Globus pallidus (tissue), 1 donor: ENCODE results near the gene CSNK1D.

Experiments used
- DNase-seq: peaks from one replicate; pipeline ENCODE4 v3.0.0-alpha.2; 2015; ENCODE audit warnings: low spot score

The CSNK1D gene

DNA sequence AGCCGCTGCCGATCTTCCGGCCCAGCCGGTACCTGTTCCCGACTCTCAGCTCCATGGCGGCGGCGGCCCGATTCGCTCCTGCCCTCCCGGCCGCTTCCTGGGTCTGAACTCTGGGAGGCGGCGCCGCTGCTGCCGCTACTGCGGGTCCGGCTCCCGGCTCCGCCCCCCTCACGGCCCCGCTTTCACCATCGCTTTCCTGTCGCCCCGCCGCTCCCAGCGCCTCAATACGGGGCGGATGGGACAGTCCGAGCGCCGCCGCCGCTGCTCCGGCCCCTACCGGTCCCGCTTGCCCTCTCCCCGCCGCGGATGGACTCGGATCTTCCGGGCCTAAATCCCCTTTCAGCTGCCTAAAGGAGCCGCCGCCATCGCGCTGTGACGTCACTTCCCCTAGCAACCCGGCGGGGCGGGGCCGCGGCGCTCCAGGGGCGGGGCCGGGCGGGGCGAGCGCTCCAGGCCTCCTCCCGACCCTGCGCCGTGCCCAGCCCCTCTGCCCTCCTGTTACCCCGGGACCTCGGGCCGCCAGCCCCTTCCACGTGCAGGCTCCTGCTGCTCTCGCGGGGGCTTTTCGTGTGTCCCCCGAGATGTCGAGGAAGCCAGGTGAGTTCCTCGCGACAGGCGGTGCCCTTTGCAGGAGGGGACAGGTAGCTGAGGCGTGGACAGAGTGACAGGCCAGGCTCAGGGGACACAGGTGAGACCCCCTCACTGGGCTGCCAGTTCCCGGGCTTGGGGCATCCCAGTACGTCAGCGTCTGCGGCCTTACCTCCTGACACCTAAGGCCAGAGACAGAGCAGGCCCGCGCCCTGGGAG lies at the start of gene CSNK1D:
Gene CSNK1D, minus strand, starts transcription at position 374 of the 807 bp plus-strand sequence. Its CDS starts 319 bp downstream, at position 55.
- DNase-seq, result peak; percentile 88

DNA sequence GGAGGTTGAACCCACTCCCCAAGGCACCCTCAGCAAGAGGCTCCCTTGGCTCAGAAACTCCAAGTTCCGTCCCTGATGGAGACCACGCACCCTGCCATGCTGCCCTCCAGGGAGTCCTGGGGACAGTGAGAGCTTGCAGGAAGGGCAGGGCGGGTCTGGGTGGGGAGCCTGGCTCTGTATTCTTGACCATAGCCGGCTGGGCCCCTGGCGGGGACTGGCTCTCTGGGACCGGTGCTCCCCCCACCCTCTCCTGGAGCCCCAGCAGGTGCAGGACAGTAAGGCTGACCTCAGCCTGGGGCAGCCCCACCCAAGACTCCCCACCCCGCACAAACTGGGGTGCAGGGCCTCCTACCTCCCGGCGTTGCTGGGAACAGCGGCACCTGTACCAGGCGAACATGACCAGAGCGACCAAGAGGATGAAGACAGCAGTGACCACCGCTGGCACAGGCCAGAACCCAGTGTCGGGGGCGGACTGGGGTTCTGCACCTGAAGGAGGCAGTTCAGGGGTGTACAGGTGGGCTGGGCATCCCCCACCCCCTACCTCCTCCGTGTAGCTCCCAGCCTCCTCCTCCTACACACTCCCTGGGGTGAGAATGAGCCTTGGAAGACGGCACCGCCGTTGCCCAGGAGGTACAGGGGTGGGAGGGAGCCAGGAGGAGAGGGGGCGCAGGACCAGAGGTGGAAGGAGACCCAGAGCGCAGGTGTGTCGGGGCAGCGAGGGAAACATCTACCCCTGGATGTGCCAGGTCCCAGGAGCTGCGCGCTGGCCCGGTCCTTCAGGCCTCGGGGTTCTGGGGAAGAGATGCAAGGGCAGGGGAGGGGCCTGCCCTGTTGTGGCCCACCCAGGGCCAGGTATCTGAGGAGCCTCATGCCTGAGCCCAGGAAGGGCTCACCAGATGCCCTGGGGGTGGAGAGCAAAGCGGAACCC lies 49.3 kb upstream of the CSNK1D start:
- DNase-seq, result no peak

DNA sequence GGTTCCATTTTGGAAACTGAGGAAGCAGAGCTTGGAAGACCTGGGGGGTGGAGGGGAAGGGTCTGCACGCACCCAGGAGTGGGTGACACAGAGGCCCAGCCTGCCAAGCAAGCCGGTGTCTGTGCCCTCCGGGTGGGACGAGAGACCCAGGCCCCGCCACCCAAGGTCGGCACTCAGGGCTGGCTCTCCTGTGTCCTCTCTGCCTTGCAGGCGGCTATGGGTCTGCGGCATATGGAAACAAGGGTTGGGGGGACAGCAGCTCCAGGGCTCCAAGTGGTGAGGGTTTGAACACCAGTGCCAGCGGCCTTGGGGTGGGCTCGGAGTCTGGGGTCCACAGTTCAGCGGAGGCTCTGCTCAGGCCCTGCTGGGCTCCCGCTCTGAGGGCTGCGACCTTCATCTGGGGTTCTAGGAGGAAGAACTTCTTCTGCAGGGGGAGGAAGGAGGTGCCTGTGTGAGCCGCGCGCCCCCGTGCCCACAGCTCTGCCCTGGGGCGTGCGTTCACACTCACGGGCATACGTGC lies 48.5 kb upstream of the CSNK1D start:
- DNase-seq, result no peak

DNA sequence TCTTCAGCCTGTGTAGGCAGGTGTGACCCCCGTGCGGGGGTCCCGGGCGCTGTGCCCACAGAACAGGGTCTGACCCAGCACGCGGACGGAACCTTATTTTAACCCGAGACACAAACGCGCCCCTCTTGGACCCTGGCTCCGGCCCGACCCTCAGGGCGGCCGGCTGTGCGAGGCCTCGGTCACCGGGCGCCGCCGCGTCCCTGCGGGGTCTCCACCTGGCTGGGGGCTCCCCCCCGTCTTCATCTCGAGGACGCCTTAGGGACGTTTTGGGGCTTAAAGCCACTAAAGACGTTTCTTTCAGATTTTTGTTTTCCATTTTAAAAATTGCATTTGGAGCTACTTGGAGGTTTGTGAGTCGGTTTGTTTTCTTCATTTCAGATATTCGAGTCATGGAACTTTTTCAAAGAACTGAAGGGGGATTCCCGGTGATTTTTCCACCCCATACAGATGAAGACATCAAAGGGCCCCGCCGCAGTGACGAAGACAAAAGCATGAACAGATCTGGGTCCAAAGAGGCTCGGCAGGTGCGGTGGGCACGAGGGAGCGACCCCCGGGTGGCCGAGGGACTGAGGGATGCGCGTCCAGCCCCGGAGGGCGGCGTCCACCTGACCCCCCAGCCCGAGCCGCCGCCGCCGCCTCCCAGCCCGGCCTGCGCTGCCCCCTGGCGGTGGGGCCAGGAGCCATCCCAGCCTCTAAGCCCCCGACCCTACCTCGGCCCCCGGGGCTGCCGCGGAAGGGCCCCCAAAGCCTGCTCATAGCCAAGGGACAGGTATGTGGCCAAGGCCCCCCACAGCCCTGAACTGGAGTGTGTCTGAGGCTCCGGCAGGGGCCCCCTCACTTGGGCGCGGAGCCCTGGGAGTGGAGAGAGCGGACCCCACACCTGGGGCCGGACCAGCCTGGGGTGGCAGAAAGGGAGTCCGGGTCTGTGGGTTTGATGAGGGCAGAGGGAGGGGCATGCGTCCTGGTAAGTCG lies 47.7 kb upstream of the CSNK1D start:
- DNase-seq, result no peak

DNA sequence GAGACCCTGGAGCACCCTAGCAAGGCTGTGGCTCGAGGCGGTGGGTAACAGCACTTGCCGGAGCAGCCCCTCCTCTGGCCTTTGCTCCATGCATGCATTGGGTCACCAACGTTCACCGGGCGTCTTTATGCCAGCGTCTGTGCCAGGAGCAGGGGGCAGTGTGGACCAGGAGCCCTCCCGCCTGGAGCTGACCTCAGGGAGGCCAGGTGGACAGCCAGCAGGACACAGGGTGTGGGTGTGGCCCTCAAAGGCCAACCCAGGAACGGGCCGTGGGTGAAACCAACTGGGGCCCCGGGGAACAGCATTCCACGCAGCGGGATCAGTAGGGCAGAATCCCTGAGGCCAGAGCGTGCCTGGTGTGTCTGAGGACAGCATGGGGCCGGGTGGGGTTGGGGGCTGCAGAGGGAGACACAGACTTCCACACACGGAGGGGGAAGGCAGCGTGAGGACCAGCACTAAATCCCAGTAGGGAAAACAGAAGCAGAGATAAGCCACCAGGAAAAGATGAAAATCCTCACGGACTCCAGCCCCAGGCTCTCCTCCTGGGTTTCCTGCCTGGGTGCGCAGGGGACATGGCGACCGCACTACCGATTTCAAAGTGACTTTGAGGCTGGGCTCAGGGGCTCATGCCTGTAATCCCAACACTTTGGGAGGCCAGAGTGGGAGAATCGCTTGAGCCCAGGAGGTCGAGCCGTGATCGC lies 46.8 kb upstream of the CSNK1D start:
- DNase-seq, result no peak

DNA sequence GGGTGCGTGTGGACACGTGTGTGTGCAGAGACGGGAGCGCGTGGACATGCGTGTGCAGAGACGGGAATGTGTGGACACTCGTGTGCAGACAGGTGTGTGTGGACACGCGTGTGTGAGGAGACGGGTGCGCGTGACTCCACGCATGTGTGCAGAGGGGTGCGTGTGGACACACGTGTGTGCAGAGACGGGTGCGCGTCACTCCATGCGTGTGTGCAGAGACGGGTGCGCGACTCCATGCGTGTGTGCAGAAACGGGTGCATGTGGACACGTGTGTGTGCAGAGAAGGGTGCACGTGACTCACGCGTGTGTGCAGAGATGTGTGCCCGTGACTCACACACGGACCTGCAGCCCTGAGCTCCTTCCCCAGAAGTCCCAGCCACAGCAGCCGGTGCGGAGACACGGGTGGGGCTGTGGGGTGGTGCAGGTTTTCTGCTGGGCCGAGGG lies 46.1 kb upstream of the CSNK1D start:
- DNase-seq, result no peak

DNA sequence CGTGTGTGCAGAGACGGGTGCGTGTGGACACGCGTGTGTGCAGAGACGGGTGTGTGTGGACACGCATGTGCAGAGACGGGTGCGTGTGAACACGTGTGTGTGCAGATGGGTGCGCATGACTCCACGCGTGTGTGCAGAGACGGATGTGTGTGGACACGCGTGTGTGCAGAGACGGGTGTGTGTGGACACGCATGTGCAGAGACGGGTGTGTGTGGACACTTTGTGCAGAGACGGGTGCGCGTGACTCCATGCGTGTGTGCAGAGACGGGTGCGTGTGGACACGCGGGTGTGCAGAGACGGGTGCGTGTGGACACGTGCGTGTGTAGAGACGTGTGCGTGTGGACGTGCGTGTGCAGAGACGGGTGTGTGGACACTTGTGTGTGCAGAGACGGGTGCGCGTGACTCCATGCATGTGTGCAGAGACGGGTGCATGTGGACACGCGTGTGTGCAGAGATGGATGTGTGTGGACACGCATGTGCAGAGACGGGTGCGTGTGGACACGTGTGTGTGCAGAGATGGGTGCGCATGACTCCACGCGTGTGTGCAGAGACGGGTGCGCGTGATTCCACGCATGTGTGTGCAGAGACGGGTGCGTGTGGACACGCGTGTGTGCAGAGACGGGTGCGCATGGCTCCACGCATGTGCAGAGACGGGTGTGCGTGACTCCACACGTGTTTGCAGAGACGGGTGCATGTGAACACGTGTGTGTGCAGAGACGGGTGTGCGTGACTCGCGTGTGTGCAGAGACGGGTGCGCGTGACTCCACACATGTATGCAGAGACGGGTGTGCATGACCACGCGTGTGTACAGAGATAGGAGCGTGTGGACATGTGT lies 45.5 kb upstream of the CSNK1D start:
- no peak for DNase-seq

DNA sequence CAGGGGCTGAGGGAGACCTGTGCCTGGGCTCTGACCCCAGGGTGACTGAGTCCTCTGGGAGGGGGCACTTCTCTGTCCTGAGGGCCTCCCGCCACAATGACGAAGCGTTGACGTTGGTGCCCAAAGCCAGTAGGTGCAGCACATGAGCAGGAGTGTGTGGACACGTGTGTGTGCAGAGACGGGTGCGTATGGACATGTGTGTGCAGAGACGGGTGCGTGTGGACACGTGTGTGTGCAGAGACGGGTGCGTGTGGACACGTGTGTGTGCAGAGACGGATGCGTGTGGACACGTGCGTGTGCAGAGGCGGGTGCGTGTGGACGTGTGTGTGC lies 44.6 kb upstream of the CSNK1D start:
- DNase-seq, result no peak

DNA sequence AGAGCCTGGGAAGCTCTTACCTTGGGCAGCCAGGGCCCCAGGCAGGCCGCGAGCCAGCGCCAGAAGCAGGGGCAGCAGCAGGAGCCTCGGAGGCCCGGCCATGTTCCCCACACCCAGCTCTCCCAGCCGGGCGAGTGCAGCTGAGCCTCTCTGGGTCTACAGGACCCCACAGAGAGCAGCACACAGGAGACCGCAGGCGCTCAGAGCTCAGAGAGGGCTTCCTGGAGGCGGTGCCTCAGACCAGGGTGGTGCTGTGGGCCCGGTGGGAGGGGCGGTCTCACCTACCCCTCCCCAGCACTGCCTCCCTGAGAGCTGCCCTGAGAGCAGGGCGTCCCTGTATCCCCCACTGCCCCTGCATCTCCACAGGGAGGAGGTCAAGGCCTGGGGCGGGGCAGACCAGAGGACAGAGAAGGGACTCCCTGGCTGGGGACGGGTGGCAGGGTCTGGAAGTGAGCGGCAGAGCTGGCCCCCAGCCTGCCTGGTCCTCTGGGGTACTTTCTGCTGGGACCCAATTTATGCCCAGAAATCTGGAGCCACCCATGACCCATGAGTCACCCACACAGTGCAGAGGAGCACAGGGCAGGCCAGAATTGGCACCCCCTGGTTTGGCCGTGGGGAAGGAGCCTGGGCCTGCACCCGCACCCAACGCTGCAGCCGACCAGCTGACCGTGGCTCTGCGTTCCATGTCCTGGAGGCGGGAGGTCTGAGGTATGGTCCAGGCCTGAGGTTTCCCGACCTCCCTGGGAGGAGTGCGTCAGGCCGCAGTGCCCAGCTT lies 44.1 kb upstream of the CSNK1D start, which contains the start of gene CD7:
Gene CD7, minus strand, starts transcription at position 215 of the 775 bp plus-strand sequence. Its CDS starts 113 bp downstream, at position 102.
- DNase-seq, result no peak

DNA sequence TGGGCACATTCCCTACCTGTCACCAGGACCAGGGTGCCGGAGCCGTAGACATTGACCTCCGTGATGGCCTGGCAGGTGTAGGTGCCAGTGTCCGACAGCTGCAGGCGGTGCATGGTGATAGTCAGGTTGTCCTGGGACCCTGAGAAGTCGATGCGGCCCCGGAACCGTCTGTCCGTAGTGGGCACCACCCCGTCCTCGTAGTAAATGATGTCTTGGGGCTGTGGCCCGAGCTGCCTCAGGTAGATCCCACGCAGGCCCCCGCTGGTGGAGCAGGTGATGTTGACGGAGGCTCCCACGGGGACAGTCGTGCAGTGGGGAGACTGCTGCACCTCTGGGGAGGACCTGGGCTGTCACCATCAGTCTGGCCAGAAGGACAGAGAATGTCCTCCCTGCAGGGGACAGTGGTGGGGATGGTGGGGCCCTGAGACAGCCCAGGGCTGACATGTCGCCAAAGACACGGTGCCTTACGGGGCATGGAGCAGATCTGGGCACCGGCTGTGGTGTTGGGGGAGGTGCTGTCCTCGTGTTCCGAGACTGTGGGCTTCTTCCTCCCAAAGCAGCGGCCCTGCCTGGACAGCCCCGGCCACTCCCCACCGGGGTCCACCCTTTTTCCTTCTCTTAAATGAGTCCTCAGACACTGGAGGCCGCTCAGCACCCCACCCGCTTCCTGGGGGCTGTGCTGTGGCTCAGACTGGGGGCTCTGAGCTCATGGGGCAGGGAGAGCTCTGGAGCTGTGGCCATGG lies 43.3 kb upstream of the CSNK1D start:
- no peak for DNase-seq

DNA sequence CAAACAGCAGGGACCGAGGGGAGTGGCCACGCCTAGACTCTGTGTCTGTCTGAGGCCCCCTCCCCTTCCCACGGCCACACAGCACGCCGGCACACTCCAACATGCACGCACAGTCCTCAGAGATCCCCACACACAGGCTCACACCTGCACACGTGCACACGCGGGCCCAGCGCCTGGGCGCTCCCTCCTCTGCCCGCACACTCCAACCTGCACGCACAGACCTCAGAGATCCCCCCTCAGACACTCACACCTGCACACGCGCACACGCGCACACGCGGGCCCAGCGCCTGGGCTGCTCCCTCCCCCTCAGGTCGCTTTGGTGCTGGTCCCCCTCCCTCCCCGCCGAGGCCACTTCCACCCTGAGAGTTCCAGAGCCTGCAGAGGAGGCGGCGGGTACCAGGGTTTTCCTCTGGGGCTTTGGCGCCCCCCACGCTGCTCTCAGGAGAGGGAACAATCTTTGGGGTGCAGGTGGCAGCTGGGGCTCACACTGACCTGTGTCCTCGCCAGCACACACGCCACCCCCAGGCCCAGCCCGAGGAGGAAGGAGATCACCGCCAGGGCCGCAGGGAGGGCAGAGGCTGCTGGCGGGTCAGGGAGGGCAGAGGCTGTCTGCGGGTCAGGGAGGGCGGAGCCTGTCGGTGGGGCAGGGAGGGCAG lies 42.3 kb upstream of the CSNK1D start:
- no peak for DNase-seq

DNA sequence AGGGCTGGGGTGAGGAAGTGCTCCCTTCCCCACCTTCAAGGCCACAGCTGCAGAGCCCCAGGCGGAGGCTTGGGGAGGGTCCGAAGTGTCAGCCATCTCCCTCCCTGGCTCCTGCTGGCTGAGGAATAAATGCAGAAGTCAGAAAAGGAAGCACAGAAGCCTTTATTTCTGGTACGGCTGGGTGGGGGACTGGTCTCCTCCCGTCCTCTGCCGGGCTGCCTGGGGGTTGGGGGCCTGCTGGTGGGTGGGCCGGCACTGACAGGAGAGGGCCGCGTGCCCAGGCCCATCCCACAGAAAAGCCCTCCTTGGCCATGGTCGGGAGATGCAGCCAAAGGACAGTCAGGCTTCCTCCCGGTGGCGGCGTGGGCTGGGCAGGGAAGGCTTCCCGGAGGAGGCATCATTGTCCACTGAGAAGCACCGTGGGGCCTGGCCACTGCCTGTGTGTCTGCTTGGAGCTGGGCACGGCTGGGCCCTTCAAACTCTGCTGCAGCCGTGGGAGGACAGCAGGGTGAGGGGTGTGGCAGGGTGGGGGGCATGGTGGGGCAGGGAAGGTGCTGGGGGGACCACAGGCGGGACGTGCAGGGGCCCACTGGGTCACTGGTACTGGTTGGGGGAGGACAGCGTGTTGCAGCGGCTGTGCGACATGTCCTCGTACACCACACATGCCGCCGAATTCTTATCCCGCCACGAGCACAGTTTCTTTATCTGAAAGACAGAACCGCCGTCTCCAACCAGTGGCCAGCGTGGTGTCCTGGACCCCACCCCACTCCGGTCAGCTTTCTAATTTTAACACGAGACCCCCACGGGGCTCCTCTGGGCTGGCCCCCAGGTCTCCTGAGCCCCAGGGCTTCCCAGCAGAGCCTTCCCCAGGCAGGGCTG lies 41.5 kb upstream of the CSNK1D start:
- DNase-seq, result no peak

DNA sequence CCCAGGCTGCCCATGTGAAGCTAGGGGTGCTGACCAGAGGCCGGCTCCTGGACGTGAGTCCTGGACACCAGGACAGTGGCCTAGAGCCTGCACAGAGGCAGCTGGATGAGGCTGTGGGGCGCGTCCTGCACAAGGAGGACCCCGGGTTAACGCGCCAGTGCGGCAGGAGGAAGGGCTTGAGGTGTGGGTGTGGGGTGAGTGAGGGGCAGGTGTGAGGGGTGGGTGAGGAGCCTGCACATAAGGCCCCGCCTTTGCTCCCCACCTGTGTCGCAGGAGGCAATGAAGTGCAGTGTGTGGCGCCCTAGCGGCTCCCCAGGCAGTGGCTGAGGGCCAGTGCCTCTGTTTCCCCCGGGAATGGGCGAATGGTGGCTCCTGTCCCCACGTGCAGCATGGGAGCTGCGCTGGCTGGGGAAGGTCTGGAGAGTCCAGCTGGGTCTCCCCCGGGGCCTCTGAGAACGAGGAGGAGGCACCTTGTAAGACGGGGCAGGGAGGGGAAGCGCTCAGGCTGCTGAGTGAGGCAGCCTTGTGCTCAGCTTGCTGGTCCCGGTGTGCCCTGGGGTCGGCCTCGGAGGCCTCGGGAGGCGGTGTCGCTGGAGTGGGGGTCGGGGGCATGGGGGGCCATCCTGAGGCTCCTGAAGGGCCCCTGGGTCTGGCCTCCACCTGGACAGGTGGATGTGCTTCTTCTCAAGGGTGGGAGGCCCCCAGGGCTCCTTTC lies 40.7 kb upstream of the CSNK1D start:
- no peak for DNase-seq

DNA sequence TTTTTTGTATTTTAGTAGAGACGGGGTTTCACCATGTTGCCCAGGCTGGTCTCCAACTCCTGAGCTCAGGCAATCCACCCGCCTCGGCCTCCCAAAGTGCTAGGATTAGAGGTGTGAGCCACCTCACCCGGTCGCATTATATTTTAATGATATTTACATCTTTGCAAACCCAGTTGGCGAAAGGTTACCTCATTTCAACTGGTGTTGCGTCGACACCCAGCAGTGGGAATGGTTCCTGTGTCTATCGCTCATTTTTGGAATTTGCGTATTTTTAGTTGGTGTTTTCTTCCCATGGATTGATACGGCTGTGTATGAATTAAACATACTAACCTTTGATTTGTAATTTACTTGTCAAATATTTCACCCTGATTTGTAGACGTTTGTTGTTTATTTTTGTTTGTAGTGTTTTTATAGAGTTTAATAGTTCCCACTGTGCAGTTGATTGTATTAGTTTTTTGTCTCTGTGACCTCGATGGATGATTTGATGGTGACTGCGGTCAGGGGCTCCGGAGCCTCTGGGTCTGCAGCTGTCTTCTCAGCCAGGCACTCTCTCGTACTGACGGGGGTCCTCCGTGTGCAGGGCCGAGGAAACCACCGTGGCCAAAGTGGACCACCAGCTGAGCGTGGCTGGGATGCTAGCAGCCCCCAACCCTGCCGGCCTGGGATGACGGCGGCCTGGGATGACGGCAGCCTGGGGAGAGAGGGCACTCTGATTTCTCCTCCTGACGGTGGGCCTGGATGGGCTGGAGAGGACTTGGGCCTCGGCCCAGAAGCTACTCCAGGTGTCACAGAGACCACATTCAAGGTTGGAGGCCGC lies 39.9 kb upstream of the CSNK1D start:
- no peak for DNase-seq

DNA sequence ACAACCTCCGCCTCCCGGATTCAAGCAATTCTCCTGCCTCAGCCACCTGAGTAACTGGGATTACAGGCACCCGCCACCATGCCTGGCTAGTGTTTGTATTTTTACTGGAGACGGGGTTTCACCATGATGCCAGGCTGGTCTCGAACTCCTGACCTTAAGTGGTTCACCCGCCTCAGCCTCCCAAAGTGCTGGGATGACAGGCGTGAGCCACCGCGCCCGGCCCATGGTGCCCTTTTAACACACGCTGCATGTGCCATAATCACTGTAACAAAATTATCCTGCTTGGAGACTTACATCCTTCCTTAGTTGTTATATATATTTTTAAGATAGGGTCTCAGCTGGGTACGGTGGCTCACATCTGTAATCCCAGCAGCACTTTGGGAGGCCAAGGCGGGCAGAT lies 38.5 kb upstream of the CSNK1D start:
- no peak for DNase-seq
